NAMALWA (cell line): ENCODE data around the gene CABLES1.

ENCODE experiments used
- DNase-seq: peaks from one replicate; pipeline ENCODE4 v3.0.0-alpha.2; 2015; ENCODE audit warnings: low spot score

Gene CABLES1

DNA sequence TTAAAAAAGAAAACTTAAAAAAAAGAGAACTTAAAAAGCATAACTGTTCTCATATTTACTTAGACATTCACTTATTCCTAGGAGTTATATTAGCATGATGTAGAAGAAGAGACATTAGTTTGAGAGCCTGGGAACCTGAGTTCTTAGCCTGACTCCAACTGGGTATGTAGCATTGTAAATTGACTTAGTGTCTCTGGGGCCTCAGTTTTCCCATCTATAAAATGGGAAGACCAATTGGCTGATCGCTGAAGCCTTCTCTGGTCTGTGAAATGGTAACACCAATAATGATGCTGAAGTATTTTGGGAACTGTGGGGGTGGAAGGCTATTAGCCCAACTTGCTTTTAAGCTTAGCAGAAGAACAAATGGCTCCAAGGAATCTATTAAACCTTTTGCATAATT, 55.9 kb downstream of the CABLES1 start:
- DNase-seq: no peak

DNA sequence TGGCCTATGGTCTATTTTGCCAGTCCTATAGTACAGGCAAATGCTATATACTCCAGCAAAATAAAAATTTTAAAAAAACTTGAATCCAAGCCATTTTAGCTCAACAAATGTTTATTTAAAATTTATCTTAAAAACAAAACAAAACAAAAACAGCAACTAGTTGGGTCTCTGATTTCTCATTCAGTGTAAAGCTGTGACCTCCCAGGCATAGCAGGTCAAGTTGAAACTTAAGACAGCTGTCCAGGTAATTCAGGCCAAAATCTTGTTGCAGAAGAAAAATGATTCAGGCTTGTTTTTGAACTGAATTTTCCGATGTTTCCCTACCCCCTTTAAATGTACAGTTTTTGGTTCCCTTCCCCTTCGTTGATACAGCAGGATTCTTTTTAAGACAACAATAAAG, 58.5 kb downstream of the CABLES1 start:
- no peak for DNase-seq

DNA sequence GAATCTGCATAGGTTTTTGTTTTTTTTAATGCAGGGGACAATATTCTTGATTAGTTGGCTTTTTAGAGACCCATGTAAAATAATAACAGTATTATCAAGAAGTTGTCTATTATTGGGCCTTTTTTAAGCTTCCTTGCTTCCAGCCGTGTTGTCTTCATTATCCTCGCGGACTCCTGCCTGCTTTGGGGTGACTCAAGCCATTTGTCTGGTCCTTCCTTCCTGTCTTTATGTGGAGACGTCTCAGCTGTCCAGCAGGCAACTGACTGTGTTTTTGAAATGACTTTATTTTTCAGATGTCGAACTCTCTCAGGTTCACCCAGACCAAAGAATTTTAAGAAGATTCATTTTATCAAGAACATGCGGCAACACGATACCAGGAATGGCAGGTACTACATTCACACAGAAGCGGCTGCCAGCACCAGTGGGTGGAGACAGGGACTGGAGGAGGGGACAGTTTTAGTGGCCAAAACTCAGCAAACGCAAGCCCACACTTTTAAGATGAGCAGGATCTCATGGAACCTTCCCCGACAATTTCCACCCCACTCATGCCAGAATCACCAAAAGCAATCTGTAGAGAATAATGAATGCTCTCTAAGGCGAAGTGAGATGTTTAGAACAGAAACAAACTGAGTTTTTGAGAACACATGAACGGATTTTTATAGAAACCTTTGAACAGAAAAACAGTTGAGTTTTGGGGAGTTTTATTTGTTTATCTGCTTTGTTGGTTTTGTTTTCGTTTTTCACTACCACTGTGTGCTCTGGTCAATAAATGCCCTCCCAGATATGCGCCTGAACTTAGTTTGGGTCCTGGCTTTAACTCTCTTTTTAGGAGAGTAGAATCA, 59.1 kb downstream of the CABLES1 start:
- DNase-seq: no peak

DNA sequence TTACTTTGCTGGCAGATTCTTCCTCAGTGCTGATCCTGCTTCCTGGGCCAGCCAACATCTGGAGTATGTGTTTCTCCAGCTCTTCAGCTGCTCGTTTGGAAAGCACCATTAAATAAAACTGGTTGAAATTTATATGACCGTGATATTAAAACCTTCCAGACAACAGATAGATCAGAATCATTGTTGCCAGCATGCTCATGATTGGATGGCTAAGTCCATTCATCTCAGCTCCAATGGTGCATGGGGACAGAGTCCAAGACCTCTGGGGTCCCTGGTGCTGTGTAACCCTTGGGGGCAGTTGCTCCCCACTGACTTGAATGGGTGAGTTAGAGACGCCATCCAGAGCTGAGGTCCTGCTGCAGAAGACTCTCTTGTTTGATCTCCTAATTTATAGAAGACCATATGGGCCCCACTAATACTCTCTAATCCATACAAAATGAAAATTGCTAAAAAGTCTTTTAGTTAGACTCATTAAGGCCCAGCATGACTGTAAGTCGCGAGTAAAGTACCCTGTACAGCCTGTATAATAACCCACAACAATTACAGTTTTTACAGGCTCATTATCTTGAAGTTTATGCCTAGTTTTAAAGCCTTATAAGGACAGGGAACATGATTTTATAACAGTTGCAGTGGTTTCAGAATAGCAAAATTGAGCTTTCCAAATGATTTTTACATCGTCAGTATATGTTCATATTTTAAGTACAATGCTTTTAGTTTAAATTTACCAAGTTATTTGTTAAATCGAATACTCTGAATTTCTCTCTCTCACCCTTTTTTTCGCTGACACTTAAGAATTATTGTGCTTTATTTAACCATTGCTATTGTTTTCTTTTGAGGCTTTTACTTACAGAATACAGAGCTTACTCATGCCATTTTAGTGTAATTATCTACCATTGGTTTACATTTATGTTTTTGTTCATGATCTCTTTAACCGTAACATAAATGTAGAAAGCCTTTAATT, 60.0 kb downstream of the CABLES1 start:
- no peak for DNase-seq

DNA sequence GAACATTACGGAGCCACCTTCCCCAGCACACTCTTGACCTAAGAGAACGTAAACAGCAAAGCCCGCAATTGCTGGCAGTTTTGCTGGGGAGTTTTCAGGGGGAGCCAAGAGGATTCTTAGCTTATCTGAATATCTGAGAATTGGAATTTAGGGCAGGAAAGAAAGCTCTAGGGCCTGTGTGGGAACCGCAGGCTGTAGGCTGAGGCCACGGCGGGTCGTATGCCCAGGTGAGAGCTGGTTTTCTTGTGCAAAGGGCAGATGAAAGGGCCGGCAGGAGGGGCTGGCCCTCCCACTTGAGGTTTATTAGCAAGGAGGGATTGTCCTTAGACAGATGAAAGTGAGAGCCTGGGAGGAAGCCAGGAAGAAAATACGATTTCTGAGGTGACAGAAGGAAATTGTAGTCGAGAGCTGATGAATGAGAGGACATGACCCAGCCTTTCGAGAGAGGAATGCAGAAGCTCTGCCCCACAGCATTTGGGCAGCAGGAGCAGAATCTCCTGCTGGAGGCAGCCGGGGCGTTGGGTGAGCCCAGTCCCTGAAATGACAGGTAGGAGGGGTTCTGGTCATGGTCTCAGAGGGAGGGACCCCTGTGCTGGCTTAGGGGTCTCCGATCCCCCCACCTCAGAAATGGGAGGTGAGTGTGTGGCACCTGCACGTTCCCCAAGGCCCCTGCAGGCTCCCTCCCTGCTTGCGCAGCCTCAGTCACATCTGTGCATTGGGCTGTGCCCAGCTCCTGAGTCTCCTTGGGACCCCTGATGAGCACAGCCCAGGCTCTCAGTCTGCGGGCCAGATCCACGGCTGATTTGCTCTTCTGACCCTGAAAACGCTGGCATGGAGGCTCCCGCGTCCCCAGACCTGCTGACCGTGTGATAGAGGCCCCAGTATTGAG, 61.1 kb downstream of the CABLES1 start:
- no peak for DNase-seq

DNA sequence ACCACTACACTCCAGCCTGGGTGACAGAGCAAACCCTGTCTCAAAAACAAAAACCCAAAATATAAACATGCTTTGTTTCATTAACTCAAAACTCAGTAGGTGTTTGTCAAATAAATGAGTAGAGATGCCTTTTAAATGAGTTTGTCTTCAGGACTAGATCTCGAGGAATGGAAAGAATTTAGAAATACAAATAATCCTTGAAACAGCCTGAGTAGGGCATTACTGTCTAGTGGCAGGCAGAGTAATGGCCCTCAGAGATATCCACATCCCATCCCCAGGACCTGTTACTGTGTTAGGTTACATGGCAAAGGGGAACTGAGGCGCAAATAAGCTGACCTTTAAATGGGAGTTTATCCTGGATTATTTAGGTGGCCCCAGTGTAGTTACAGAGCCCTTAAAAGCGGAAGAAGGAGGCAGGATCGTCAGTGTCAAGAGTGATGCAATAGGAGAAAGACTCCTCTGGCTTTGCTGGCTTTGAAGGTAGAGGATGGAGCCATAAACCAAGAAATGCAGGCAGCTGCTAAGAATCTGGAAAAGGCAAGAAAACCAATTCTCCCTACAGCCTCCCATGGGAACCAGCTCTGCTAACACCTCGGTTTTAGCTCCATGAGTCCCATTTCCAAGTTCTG, 63.0 kb downstream of the CABLES1 start:
- no peak for DNase-seq

DNA sequence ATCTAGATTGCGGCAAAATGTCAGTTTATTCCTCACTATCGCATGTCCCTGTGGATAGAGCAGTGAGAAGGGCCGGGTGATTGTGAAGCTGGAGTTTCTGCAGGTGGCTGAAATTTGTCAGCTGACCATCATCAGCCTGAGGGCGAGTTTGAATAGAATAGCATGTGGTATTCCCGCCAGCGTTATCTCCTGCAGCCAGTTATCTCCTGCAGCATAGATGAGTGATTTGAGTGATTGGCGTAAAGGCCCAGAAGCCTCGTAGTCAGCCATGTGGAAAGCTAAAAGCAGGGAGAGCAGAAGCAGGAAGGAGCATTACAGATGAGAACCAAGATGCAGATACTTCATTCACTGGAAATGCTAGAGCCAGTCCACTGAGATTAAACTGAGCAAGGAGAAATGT, 65.5 kb downstream of the CABLES1 start:
- DNase-seq: no peak

DNA sequence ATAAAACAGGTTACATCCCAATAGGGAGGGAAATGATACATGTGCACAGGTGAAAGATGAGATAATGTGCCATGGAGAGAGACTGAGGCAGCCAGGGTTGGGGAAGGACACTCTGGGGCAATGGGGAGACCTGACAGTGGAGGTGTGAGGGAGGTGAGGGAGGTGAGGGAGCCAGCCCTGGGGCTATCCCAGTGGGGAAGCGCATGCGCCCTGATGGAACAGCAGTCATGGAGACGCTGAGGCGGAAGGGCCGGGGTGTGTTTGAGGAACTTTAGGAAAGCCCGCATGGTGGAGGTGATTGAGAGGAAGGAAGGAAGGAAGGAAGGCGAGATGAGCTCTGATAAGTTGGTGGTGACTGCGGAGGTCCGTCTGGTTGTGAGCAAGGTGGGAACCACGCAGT, 66.5 kb downstream of the CABLES1 start:
- DNase-seq: no peak

DNA sequence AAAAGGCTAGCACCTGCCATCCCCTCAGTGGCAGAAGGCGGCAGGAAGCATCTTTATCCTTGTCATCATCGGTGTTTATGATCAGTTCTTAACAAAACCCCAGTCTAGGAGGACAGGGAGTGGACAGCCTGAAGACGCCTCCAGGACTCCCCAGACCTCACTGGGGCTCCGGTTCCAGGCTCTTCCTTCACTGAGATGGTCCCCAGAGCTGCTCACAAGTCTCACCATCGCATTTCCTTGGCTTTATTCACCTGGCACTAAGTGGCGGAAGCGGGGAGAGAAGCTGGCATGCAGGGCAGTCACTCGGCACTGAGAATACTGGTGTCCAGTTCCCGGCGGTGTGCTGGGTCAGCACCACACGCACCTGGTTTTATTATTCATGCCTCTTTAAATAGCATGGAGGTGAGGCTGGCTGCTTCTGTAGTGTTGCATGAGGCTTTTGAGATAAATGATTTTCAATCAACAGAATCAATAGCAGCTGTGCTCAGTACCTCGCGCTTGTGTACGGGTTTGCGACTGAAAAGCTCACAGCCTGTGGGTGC, 68.7 kb downstream of the CABLES1 start:
- DNase-seq: no peak

DNA sequence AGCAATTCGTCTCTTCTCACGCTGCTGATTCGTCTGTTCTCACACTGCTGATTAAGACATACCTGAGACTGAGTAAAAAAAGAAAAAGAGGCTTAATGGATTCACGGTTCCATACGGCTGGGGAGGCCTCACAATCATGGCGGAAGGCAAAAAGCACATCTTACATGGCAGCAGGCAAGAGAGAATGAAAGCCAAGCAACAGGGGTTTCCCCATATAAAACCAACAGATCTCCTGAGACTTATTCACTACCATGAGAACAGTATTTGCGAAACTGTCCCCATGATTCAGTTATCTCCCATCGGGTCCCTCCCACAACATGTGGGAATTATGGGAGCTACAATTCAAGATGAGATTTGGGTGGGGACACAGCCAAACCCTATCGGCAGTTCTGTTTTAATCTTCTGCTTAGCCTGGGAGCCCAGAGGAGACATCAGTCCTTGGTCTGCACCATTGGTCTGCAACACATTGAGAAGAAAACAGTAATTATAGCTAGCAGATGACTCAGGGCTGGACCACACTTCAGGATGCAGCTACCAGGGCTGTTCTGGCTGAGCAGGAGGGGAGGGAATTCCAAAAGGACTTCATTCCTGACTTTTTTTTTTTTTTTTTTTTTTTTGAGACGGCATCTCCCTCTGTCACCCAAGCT, 69.4 kb downstream of the CABLES1 start:
- DNase-seq: no peak

DNA sequence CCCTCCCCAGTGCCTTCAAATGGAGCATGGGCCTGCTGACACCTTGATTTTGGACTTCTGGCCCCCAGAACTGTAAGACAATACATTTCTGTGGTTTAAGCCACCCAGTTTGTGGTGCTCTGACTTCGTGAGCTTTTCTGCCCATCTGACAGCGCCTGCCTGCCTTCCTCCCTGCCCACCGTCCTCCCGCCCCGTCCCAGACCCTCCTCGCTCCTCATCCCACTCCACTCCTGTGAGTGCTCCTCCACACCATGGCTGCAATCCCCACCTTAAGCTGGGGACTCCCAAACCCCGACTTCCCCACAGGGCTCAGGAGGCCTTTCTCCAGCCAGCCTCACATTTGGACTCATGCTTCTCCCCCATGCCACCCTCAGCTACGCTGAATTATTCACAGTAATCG, 70.7 kb downstream of the CABLES1 start:
- no peak for DNase-seq

DNA sequence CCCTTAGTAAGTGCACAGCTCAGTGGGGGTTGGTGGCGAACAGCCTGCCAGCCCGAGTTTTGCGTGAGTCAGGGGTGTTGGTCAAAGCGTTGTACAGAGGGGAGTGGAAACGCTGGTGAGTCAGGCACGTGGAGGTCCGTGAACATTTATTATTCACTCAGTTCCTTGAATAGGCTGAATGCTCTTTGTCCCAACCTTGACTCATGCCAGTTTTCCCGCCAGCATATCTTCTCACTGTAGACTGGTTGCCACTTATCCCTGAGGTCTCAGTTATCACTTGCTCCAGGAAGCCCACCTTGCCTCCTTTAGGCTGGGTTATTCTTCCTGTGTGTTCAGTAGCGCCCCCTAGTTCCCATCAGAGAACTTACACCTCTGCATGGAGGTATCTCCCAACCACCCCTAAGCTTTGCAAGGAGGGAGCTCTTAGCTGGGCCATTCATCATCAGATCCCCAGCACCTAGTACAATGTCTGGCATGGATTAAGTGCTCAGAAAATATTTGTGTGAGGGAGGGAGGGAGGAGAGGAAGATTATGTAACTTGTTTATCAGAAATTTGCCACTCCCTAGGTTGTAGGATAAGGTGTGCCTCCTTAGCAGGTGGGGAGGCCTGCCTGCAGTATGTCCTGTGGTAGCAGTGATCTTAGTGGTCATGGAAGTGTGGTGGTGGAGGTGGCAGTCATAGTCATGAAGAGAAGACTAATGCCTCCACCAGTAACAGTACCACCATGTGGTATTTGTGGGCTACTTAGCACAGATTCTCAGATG, 72.1 kb downstream of the CABLES1 start:
- peak; percentile 33 for DNase-seq

DNA sequence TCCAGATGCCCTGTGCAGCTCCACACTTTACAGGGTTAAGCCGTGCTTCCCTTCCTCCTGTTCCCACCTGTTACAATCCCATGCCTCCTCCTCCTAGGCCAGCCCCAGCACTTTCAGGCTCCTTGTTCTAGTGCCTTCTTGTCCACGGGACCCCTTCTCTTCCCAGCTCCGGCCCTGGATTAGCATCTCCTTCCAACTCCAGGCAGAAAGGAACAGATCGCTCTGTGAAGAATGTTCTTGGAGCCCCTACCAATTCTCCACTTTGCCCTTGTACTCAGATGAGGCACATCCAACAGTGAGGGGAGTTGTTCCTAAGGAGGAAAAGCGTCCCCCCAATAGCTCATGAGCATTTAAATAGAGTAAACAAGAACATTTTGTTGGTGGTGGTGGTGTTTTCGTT, 72.7 kb downstream of the CABLES1 start:
- no peak for DNase-seq

DNA sequence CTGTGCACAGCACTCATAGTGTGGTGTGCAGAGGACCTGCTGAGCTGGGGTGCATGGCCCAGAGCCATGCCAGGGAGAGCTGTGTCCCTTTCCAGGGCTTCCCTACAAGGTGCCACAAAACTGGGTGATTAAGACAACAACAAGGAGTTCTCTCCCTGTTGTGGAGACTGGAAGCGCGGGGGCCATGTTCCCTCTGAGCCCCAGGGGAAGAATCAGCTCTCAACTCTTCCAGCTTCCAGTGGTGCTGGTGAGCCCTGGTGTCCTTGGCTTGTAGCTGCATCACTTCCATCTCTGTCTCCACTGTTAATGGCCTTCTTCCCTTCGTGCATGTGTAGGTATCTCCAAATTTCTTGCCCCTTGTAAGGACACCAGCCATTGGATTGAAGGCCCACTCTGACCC, 73.3 kb downstream of the CABLES1 start:
- DNase-seq: no peak

DNA sequence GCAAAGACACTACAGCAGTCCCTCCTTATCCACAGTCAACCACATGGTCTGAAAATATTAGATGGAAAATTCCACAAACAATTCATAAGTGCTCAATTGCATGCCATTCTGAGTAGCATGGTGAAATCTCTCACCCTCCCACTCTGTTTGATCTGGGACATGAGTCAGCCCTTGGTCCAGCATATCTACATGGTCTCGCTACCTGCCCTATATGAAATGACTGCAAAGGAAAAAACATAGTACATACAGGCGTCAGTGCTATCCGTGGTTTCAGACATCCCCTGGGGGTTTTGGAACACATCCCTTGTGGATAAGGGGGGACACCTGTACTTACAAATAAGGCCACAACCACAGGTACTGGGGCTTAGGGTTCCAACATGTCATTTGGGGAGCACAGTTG, 73.7 kb downstream of the CABLES1 start:
- DNase-seq: no peak

DNA sequence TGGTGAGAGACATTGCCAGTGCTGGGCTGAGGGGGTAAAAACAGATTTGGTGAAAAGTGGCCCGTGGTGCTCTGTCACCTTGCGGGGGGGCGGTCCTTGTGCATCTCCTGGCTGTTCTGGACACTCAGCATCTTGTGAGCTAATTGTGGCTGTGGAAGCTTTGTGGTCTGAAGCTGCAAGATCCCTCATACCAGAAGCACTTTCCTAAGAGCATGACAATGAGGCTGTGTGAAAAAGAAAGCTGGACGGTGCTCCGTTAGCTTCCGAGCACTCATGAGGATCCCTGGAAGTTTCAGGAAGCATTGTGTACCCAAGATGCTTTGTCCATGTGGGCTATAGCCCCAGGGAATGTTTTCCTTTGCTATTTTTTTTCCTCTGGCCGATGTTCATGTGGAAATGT, 74.5 kb downstream of the CABLES1 start:
- no peak for DNase-seq

DNA sequence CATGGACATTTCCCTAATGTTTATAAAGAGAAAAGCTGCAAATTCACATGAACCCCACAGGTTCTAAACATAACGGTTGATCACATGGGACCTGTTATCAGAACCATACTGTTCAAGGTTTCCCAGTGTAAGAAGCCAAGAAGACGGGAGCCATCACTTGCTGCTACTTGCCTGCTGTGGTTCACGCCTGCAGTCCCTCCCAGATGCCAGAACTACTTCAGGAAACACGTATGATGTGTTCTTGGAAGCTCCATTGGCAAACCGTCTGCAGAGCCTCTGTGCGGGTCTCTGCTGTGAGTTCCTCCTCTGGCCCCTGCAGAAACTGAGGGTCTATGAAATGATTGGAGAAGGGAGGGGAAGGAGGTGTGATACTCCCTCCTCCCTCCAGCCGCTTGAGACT, 75.2 kb downstream of the CABLES1 start:
- DNase-seq: no peak

DNA sequence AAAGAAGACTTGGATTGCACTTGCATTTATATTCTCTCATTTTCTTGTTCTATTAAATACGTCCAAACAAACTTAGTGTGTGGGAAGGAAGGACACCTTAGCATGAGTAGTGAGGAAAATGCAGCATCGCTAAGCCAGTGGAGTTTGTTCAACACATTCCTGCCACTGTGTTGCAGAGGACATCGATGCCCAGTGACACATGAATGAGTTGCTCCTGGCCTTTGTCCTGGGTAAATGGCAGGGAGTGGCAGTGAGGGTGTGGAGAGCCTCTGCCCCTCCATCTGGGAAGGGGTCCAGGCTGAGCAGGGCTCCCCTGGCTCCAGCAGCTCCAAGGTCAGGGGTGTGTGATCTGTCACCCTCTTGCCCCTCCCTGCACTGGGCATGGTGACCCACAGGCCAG, 75.9 kb downstream of the CABLES1 start:
- no peak for DNase-seq

DNA sequence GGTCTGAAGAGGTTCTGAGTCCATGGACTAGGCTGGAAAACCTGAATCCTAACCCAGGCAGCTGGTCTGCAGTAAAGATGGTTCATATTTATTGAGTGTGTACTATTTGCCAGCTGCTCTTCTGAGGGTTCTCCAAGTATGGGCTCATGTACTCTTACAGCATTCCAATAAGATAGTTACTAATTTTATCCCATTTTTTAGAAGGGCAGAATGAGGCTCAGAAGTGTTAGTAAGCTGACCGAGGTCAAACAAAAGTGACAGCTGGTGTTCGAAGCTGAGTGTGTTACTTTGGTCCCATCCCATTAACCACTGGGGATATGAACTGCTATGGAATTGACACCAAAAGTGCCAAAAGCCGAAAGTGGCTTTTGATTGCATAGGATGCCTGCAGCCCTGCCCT, 76.9 kb downstream of the CABLES1 start:
- DNase-seq: no peak

DNA sequence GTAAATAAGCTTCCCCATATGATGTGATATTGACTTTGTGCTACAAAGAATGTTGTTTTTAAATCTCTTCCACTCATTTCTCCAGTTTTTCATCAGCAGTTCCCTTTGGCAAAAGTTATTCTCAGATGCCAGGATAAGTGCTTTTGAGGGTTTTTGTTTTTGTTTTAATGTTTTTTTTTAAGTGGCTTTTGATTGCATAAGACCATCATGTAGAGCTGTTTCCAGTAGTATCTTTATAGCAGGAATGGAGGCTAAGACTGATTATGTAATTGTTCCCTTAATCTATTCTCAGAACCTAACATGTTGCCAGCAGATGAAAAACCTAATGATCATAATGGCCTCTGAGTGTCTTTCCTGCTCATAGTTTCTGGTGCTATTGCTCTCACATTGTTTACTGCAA, 77.9 kb downstream of the CABLES1 start:
- DNase-seq: no peak
